GM18868 (cell line): Measurements from ENCODE around the gene CLDN9.

Experiments used
- ATAC-seq: cut with Tn5 transposase; IDR thresholded peaks from one replicate; pipeline ENCODE4 v1.9.1; 2021; ENCODE audit warnings: mild to moderate bottlenecking, moderate library complexity; ENCODE audit not compliant: unreplicated experiment

The CLDN9 gene

DNA sequence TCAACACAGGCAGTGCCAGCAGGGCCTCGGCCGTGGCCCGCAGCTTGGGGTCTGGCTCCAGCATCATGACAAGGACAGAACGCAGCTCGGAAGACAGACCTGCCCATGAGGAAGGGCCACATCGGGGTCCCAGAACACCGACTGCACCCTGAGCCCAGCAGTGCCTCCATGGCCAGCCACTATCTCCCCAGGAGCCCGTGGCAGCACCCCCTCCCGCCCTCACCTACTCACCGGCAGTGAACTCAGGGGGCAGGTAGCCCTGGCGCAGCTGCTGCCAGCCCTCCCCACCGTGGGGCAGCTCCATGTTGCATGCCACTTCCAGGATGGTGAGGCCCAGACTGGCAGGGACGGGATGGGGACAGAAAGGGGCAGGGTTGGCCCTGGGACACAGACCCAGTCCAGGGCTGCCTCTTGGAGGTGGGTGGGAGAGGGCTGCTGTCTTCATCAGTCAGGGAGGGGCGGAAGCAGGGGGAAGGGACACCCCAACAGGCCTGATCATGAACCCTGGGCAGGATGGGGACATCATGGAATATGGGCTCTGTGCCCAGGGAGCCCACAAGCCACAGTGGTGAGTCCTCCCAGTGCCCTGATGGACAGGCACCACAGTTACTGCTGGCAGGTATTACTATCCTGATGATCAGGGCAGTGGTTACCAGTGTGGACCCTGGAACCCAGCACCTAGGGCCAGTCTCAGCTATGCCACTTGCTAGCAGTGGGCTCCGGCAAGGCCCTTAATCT lies 38.2 kb upstream of the CLDN9 start:
- no peak for ATAC-seq

GRCh38 chr16:2975161-2975795 lies 37.4 kb upstream of the CLDN9 start:
- no peak for ATAC-seq

GRCh38 chr16:2976201-2976600 lies 36.5 kb upstream of the CLDN9 start:
- no peak for ATAC-seq

DNA sequence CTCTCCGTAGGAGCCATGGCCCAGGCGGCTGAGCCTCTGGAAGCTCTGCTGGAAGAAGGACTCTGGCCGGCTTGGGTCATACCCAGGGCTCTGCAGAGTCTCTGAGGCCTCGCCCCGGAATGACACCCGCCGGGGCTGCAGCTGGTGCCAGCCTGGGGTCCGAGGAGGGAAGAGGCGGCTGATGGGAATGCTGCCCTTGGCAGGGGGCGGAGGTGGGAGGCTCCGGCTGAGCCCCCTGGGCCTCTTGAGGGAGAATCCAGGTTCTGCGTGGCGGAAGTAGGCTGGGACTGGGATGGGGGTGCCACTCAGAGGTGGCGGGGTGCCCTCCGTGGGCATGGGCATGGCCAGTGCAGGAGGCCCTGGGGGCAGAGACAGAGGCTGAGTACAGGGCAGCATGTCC lies 36.0 kb upstream of the CLDN9 start:
- ATAC-seq: no peak

GRCh38 chr16:2977440-2977839 lies 35.3 kb upstream of the CLDN9 start:
- ATAC-seq: no peak

DNA sequence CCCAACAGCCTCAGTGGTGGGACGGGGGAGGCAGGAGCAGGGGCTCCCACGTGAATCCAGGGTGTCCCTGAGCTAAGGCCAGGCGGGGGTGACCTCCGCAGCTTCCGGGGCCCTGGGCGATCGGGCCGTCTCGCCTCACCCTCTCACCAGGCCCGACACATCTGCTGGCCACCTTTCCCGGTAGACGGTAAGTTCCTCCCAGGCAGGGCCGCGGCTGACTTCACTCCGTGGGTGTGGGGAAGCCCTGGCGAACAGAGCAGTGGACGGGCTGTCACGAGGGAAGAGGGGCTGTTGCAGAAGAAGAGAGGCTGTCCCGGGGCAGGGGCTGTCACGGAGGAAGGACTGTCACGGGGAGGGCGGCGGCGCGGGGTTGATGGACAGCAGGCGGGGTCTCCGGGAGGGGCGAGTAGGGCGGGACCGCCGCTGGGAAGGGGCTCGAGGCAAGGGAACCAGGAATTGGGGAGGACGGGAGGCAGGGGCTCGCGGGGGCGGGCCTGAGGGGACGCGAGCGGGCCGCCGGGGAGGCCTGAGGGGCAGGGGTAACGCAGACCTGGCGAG lies 33.0 kb upstream of the CLDN9 start:
- peak; percentile 5 for ATAC-seq

DNA sequence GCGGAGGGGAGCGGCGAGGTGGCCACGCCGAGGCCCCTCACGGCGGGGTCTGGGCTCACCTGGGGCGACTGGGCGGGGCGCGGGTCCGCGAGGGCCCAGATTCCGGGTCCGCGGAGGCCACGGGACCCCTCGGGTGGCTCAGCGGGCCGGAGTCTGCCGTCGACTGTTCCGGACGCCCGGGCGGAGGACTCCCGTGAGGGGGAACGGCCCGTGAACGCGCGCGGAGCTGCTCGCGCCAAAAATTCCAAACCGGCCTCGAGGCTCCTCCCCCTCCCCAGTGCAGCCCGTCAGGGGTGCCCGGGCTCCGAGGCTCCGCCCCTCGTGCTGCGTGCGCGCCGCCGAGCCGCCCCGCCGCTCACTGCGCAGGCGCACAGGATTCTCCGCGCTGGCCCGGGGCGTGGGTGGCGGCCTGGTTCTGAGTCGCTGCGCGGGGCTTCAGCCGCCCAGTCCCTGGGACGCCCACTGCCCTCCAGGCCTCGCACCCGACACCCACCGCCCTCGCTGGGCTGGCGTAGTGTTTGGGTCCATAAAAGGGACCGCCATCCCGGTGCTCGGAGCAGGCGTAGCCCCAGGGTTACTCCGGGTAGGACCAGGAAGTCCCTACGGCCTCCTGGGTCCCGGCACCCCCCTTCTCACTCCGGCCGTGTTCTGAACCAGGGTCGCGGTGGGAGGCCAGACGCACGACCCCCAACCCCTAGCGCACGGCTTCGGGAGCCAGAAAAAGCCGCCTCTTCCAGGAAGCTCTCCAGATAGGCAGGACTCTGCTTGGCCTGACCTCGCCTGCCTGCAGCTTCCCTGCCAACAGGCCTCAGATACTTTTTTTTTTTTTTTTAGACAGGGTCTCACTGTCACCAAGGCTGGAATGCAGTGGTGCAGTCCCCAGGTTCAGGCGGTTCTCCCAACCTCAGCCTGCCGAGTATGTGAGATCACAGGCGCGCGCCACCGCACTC lies 32.2 kb upstream of the CLDN9 start, which contains the start of gene PKMYT1:
PKMYT1 (minus strand) TSS at position 220 of the 950 bp plus-strand sequence. CDS start 789 bp downstream, outside the sequence.
- ATAC-seq: peak; percentile 71

DNA sequence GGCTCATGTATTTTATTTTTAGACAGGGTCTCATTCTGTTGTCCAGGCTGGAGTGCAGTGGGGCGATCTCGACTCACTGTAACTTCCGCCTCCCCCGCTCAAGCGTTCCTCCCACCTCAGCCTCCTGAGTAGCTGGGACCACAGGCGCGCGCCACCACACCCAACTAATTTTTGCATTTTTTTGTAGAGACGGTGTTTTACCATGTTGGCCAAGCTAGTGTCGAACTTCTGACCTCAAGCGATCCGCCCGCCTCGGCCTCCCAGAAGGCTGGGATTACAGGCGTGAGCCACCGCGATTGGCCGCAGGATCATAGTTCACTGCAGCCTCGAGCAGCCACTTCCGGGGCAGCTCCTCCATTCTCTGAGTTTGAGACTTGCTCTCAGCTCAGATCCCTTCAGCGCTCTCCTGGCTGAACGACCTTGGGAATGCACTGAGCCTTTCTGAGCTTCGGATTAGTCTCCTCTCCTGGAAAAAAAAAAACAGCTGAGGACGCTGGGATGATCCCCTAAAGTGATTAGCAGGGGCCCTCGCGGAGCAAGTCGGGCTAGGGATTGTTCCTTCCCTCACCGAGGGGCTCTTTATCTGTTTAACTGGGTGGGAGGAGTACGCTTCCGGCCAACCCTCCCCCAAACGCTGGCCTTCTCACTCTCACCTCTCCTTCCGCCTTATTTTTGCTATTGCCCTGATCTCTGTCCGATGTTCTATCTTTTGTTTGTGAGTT lies 31.4 kb upstream of the CLDN9 start:
- ATAC-seq: no peak

DNA sequence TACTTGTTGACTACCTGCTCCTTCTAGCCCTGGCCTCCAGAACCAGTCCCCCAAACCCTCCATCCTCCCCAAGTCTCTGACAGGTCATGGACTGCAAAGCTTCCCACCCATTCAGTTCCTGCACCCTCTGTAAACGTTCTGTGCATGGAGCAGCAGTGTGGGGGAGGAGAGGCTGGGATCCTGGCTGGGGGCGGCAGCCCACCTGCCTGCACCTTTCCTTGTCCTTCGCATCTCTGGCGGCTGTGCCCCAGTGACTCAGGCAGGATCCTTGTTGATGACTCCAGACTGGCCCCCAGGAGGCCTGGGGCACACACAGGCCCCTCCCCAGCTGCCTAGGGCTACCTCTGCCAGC lies 30.8 kb upstream of the CLDN9 start:
- ATAC-seq: no peak

DNA sequence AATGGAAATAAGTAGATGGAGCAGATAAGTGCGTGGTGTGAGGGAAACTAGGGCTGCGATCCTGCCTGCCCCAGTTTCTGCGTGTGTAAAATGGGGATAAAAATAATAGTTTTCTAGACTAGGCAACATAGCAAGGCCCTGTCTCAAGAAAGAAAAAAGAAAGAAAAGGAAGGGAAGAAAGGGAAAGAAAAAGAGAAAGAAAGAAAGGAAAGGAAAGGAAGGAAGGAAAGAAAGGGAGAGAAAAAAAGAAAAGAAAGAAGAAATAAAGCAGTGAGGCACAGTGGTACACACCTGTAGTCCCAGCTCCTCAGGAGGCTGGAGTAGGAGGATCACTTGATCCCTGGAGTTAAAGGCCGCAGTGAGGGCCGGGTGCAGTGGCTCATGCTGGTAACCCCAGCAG lies 30.3 kb upstream of the CLDN9 start:
- ATAC-seq: no peak

GRCh38 chr16:2983706-2984136 lies 29.0 kb upstream of the CLDN9 start:
- no peak for ATAC-seq

DNA sequence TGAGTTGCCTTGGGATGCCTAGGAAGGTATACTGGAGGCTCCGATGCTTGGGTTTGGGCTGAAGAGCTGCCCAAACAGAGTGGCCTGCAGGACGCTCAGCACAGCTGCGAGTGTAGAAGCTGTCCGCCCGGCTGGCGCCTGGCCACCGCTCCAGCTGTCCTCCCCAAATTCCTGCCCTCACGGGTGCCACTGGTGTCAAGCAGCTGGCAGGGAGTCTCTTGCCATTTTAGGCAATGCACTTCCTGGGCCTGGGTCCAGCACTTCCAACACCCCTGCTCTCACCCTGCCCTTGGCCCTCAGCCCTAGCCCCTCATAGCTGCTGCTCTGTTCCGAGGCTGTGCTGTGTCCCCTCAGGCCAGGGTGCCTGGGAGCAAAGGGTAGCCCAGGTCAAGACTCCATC lies 27.3 kb upstream of the CLDN9 start:
- no peak for ATAC-seq

- ATAC-seq: no peak
Observed at GRCh38 chr16:2985893-2986355, 26.8 kb upstream of the CLDN9 start.

DNA sequence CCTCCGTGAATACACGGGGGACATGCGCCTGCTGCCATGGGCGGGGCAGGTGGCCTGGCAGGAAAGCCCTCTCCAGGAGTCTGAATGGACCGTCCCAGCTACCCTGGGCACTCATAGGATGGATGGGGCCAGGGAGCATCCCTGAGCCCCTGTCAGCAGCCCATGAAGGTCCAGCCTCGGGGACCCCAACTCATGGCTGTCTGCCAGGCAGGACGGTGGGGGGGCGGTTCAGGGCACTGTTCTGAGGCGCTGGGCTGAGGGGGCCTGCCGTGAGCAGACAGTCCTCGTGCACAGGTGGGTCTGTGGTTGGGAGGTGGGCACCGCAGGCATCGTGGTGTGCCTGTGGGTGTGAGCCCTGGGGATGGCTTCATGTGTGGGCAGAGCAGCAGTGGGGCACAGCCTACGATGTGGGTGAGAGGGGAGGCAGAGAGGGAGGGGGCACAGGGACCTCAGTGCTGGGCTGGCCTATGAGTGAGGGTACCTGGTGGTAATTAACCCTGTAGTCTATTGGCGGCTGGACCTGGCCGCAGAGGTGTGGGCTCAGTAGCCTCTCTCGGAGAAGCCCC lies 26.0 kb upstream of the CLDN9 start:
- ATAC-seq: no peak

DNA sequence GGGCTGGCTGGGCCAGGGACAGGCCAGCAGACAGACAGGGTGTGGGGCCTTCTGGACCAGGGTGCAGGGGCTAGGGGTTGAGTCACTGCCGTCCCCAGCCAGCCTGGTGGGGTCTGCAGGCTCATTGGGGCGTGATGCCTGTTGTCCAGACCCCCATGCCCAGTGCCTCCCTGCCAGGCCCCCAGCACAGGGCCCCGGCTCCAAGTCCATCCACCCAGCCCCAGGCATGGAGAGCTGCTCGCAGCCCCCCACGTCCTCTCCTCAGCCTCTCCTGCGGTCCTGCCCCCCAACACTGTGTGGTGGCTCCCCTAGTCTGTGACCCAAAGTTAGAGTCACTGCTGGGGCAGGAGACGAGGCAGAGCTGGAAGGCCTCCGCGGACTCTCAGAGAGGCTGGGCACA lies 25.4 kb upstream of the CLDN9 start:
- no peak for ATAC-seq

- ATAC-seq: no peak
Observed at GRCh38 chr16:2987833-2988232, 24.9 kb upstream of the CLDN9 start.

GRCh38 chr16:2988590-2989099 lies 24.1 kb upstream of the CLDN9 start:
- no peak for ATAC-seq

DNA sequence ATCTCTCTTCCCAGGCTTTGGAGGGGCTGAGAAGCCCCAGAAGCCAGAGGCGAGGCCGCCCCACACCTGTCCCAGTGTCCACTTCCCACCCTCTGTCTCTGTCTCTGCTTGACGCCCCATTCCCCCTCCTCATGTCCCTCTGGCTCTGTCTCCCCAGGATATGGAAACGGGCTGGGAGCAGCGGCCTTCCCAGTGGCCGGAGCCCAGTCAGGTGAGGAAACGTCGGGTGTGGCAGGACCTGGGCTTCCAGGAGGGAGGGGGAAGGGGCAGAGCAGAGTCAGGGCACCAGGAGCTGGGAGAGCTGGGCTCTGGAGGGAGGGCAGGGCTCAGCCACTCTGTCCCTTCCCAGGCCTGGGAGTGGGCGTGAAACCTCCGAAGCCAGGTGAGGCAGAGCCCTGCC lies 21.8 kb upstream of the CLDN9 start:
- no peak for ATAC-seq

DNA sequence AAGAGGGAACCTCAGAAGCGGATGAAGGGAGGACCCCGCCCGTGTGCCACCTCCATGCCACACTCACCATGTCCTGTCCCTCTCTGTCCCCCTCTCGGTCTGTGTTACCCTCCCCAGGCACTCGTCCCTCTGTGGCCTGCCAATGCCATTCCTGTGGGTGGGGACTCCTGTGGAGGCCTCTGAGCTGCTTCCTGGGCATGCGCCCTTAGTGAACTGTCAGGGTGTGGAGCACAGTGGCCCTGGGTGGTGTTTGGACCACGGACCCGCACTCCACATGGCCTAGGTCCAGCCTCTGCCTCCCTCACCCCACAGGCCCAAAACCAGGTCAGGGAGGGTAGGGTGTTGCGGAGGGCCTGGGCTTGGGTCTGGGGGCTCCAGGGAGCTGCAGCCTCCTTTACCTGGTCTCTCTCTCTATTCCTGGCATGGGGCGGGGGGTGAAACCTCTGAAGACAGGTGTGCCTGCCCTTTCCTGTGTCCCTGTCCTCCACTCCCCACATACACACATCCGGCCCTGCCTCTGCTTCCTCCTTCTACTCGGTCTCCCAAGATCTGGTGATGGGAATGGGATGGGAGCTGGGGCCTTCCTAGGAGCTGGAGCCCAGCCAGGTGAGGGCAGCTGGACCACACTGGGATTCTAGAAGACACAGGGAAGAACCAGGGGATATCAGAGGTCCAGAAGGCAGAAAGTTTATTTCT lies 21.0 kb upstream of the CLDN9 start:
- no peak for ATAC-seq
